Activated CD4-positive, CD25-positive, alpha-beta regulatory T cell treated with anti-CD3 and anti-CD28 coated beads, Interleukin-2, amount 50 U/mL, for 24 hours (primary cell): Measurements from ENCODE around the gene DAO.

ENCODE experiments used
- ATAC-seq, 2 donors: fragments of 150-1000 bp; cut with Tn5 transposase; one replicate each; pipeline ENCODE4 v1.10.0; 2021; ENCODE audit warnings: mild to moderate bottlenecking in 1 of 2, moderate library complexity in 1 of 2

The DAO gene

DNA sequence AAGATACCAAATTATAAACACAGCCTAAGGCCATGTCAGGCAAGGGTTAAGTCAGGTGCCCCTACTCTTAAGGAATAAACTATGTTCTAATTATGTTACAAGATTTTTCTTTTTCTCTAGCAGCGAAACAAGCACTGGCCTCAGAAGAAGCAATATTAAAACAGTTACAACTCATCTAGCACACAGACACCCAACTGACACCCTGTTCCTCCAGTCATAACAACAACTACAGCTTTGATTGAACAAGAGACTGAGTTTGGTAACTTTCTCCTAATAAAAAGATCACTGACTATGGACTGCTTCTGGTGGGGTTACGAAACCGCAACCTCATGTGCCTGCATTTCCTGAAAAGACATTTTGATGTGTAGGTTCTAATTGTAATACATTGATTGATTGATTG, 3.3 kb upstream of the DAO start:
- no peak for ATAC-seq

DNA sequence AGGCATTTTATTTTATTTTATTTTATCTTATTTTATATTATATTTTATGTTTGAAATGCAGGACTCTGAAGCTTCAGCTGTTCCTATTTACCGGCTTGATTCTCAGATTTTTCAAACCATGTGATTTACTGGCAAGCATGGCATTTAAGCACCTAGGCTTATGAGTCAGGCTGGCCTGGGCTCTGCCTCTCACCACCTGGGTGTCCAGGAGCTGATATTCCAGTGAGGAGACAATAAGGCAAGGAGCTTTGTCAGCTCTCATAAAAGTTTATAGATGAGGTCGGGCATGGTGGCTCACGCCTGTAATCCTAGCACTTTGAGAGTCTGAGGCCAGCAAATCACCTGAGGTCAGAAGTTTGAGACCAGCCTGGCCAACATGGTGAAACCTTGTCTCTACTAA, 2.1 kb downstream of the DAO start:
- no peak for ATAC-seq

DNA sequence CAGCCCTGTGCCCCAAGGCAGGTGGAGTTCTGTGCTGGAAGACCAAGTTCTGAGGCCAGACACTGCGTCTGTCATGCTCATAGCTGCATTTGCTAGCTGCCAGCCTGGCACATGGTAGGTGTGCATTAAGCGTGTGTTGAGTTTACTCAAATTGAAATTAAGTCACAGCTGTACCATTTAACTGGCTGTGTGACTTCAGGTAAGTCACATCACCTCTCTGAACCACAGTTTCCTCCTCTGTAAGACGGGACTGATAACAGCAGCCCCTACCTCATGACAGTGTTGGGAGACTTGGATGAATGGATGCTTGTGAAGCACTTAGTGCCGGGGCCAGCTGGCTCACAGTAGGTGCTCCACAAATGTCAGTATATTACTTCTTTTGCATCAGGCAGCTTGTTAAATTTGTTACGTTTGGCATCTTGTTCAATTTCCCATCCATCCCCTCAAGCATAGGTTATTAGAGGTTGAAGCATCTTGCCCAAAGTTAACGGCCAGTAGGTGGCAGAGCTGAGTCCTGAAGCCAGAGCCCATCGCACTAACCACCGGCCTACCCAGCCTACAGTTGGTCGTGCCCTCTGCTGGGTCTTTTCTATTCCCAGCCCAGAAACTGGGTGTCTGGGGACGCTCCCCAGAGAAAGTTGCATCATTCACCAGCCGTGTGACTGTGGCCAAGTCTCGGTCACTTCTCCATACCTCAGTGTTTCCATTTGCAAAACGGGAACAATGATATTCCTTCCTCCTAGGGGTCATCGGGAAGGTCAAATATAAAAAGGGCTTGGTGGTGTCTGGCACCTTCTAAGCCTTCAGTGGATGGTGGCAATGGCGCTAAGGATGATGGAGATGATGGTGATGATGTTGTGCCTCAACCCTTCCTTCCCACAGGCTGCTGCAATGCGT, 4.5 kb downstream of the DAO start:
- ATAC-seq, result peak; percentile 70 to 73

DNA sequence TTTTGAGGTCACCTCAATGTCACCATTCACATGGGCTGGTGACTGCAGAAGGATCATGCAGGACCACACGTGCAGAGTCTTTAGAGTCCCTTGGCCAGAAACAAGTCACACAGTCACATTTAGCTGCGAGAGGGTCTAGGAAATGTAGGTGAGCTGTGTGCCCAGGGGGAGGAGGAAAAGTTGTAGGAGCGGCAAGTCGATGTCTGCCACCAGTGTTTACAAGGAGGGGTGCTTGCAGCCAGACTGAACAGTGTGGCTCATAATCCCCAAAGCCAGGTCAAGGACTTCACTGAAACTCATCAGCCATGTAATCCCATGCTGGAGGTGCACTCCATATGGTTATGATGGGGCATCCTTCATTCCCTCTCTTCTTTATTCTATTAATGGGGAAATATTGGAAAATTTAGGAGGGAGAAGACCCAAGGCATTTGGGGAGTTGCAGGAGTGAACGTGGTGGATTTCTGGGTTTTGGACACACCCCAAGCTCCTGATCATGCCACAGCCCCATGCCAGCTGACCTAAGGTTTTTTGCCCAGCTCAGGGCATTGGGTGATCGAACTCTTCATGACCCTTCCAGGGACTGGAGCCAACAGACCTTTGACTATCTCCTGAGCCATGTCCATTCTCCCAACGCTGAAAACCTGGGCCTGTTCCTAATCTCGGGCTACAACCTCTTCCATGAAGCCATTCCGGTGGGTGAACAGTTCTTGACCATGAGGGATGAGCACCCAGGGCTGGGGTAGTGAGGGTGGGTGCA, 7.2 kb downstream of the DAO start:
- ATAC-seq, result no peak

DNA sequence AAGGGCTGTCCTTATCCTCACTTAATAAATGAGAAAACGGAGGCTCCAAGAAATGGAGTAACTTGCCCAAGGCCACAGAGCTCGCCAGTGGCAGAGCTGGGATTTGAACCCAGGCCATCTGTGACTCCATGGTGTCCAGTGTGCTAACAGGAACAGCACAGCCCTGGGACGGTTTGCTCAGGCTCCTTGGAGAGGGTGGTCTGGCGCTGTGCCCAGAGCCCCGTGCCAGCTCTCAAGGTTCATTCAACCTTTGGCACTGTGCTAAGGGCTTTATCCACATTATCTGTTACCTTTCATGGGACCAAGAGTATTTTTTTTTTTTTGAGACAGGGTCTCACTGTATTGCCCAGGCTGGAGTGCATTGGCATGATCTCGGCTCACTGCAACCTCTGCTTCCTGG, 8.1 kb downstream of the DAO start:
- no peak for ATAC-seq

DNA sequence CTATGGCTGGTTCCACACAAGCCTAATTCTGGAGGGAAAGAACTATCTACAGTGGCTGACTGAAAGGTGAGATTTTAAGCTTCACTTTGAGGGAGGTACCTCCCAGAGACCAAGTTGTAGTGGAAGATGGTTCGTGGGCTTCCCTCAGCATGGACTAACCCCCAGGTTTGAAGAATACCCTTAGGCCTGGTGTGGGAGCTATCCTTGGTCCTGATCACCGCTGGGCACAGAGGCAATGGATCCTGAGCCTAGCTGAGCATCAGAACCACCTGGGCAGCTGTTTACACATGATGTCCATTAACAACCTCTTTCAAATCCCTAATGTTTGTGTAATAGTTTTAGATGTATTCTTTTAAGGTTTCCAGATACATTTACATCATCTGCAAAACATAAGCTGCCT, 10.3 kb downstream of the DAO start:
- no peak for ATAC-seq

DNA sequence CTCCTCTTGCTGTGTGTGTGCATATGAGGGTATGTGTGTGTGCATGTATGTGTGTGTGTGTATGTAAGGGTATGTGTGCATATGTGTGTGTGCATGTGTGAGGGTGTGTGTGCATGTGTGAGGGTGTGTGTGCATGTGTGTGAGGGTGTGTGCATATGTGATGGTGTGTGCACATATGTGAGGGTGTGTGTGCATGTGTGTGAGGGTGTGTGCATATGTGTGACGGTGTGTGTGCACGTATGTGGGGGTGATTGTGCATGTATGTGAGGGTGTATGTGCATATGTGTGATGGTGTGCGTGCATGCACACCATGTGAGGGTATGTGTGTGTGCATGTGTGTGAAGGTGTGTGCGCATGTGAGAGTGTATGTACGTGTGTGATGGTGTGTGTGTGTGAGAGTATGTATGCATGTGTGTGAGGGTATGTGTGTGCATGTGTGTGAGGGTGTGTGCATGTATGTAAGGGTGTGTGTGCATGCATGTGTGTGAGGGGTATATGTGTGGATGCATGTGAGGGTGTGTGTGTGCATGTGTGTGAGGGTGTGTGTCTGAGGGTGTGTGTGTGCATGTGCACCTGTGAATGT, 15.4 kb downstream of the DAO start:
- ATAC-seq, result no peak

DNA sequence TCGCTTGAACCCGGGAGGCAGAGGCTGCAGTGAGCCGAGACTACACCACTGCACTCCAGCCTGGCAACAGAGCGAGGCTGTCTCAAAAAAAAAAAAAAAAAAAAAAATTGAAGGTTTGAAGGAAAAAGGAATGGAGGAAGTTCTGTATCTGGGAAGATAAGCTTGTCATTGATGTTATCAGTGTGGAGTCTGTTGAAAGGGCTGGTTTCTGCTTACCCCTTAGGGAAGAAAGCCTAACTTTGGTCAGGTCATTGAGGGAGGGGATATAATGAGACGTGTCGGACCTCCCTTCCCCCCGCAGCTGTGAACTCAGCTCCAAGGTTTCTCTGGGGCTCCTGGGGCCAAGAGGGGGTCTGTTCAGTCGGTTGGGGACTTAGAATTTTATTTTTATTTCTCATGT, 16.4 kb downstream of the DAO start:
- no peak for ATAC-seq

DNA sequence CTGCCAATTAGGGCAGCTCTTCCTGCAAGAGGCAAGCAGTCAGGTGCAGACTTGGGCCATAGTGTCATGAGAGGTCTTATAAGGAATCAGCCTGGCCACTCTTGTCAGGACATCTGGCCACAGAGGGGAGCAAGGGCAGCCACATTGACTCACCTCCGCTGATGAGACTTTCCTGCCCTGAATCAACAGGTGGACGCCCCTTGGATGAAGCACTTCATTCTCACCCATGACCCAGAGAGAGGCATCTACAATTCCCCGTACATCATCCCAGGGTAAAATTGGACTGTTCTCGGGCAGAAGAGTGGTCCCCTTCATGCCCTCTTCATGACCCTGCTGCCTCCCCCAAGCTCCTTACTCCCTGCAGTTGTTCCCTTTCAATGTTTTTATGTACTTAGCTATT, 16.9 kb downstream of the DAO start:
- ATAC-seq, result no peak

DNA sequence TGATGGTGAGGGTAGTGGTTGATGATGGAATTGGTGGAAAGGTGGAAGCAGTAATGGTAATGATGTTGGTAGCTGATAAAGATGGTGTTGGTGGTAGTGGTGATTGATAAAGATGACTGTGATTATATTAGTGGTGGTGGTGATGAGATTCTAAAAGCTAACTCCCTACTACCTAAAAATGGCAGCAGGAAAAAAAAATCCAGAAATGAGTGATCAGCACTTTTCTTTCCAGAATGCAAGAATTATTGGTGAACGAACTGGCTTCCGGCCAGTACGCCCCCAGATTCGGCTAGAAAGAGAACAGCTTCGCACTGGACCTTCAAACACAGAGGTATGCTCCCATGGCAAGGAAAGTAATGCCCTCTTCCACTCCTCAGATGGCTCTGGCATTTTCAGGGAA, 19.3 kb downstream of the DAO start:
- ATAC-seq, result no peak

DNA sequence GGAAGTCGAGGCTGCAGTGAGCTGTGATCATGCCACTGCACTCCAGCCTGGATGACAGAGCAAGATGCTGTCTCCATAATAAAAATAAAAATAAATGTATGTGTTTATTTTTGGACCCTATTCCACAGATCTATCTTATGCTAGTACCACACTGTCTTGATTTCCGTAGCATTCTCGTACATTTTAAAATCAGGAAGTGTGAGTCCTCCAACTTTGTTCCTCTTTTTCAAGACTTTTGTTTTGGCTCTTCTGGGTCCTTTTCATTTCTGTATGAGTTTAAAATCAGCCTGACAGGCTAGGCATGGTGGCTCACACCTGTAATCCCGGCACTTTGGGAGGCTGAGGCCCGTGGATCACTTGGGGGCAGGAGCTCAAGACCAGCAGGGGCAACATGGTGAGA, 25.8 kb downstream of the DAO start:
- no peak for ATAC-seq

DNA sequence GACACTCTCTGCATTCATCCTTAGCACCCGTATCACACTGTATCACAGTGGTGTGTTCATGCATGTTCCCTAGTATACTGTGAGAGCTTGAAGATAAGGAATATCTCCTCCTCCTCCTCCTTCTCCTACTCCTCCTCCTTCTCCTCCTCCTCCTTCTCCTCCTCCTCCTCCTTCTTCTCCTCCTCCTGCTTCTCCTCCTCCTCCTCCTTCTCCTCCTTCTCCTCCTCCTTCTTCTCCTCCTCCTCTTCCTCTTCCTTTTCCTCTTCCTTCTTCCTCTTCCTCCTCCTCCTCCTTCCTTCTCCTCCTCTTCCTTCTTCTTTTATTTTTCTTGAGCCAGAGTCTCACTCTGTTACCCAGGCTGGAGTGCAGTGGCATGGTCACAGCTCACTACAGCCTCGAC, 27.1 kb downstream of the DAO start:
- no peak for ATAC-seq

DNA sequence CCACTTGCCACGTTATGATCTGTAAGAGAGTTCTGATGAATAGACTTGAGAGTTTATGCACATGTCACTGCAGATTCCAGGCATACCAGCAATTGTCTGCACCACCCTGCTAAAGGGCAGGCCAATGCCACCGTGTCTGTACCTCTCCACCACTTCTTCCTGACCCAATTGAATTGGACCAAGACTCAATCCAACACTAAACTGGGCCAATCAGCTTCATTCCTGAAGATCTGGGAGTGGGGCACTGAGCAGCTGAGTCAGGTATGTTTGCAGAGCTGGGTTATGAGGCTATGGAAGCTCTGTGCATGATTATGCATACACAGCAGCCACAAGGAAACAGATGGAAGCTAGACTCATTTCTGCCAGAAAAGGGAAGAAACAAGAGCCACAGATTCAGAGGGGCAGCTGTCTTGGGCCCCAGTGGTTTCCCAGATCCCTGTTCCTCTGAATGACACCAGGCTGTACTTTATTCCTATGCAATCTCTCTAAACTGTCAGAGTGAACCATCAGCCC, 28.0 kb downstream of the DAO start:
- ATAC-seq, result no peak

DNA sequence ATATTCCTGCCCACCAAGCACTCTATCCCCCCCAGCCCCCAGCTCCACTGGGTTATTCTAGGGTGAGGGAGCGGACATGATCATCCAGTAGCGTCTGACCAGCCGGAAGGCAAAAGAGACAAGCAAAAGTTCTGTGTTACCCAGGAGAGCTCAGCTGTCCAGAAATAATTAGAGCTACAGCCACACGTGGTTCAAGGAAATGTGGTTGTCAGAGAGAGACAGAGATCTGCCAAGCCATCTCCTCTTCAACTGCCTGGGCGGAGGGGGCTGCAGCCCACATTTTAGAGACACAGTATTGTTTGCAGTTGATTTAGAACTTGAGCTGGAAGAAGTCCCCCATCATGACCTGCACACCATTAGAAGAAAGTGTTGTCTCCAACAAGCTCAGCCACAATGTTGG, 30.4 kb downstream of the DAO start:
- ATAC-seq, result no peak

DNA sequence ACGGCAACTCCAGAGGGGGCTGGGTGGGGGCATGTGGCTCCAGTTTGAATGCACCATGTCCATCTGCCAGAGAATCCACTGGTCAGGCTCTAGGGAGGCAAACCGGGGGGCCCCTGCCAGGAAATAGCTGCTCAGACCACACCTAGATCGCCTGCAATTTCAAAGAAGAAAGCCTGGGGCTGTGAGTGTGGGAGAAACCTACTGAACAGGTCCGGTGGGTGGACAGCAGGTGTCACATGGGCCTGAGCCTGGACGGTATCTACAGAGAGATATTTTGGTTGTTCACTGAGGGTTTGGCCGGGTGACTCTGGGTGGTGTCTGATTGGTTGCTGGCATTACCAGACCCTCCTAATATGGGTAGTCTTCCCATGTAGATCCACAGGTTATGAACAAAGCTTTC, 32.0 kb downstream of the DAO start:
- ATAC-seq, result no peak

DNA sequence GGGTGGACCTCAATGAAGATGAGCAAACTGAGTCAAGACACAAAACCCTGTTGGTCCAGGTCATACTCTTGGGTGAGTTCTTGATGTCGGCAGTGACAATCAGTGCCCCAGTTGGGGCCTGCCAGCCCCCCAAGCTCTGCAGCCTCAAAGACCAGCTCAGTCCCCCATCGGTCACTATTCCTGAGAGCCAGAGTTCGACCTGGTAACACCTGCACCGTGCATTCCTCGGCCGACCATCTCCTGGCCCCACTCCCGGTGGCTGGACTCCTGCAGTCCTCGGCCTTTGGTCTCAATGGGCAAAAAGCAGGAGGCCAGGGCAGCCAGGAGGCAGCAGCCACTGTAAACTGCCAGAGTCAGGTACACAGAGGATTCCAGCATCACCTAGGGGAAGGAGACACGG, 32.5 kb downstream of the DAO start:
- ATAC-seq, result no peak

DNA sequence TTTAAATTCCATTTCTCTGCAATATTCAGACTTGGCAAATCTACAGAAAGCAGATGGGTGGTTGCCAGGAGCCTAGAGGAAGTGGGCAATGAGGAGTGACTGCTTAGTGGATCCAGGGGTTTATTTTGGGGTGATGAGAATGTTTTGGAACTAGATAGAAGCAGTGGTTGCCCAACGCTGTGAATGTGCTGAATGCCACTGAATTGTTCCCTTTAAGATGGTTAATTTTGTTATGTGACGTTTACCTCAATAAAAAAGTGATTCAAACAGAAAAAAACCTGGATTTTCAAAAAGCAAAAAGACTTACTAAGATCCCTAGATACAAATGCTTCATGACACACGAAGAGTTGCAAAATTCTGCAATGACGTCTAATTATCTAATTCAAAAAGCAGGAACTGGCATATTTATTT, 34.2 kb downstream of the DAO start:
- no peak for ATAC-seq

DNA sequence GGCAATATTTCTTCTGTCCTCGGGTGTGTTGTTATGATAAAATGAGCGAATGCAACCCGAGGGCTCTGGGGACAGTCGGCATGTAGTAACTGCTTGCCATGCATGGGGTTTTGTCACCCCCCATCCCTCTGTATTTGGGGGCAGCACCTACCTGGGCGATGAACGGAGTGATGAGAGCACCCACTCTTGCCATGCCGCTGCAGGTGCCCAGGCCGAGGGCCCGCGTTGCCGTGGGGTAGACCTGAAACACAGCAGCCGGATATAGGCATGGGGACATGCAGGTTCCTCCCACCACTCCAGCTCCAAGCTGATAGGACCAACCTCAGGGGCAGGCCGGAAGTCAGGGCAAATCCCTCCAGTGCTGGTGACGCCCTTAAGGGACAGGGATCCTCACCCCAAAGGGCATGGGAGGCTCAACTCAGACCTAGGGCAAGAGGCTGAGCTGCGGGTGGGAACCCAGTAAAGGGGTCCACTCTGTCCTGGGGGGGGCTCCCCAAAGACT, 35.8 kb downstream of the DAO start:
- no peak for ATAC-seq

DNA sequence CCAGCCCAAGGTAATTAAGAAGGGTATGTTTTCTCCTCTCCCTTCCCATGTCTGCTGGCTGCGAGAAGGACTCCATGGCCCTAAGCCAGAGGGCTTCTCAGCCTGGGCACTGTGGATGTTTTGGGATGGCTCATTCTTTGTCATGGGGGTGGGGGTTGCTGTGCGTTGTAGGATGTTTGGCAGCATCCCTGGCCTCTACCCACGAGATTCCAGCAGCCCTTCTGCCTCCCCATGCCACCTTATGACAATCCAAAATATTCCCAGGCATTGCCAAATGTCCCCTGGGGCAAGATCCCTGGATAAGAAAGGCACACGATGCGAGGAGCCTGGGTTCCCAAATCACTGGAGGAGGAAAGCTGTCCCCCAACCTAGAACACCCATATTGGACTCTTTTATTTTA, 36.4 kb downstream of the DAO start:
- ATAC-seq, result no peak

DNA sequence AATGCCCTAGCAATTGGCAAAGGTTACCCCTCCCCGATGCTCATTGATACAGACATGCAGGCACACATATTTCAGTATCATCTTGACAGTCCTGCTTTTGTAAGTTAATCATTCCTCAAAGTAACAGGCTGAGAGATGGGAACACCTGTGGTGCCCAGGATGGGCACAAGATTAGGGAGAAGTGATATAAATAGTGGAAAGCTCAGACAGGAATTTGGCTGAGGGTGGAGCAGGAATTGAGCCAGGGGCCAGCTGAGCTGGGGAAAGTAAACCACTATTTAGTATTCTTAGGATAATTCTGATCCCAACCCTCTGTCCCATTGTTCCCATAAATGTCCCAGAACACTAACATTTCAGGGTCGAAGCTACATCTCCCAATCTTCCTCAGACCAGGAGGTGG, 38.3 kb downstream of the DAO start:
- no peak for ATAC-seq

DNA sequence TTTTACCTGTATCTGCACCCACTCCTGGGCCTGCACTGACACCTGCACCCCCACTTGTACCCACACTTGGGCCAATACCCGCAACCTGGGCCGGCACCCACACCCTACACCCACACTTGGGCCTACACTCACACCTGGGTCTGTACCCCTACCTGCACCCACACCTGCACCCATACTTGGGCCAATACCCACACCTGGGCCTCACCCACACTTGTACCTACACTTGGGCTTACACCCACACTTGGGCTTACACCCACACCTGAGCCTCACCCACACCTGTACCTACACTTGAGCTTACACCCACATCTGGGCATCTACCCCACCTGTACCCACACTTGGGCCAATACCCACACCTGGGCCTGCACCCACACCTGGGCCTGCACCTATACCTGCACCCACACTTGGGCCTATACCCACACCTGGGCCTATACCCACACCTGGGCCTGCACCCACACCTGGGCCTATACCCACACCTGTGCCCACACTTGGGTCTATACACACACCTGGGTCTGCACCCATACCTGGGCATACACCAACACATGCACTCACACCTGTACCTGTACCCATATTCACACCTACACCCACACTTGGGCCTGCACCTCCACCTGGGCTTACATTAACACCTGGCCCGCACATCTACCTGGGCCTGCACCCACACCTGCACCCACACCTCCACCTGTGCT, 39.2 kb downstream of the DAO start:
- no peak for ATAC-seq

DNA sequence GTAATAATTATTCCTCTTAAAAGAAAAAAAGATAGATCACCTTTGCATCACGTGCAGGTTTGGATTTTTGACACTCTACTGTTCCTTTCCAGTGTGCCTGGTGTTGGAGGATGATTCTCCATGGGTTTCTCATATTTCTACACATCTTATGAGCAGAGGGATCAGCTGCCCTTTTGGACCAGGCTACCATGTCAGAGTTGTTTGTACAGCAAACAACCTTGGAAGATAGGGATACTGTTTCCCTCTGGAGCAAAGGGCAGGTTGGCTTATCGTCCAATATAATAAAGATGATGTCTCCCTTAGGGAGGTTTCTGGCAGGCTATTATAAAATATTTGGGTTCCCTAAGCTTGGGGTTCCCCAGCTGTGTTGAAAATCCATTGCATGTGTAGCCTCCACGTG, 42.1 kb downstream of the DAO start:
- no peak for ATAC-seq

DNA sequence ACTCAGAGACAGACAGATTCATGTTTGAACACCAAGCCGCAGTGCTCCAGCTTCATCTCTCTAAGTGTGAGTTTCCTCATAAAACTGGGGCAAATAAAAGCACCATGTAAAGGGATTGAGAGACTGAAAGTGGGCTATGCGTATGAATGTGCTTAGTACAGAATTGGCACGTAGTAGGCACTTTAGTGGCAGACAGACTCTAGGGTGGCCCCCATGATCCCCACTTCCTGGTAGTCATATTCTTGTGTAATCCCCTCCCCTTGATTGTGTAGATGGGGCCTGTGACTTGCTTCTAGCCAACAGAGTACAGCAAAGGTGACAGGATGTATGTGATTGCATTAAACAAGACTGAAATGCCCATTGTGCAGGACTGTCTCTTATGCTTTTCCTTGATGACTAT, 43.0 kb downstream of the DAO start:
- no peak for ATAC-seq
